ACC112 (cell line): ENCODE measurements around the gene AKAP8L.

Source experiments
- H2AFZ ChIP-seq: fragments of 200-600 bp; sonication (generic); one replicate; pipeline ENCODE4 v1.6.0; 2017; ENCODE audit warnings: antibody characterized with exemption, low read length; ENCODE audit not compliant: unreplicated experiment
- H3K27ac ChIP-seq: fragments of 200-600 bp; sonication (generic); 2 replicates; pipeline ENCODE4 v1.5.1; 2014; ENCODE audit warnings: low read depth, mild to moderate bottlenecking, antibody characterized with exemption, low read length, moderate library complexity
- H3K27me3 ChIP-seq: fragments of 200-600 bp; sonication (generic); 2 replicates; pipeline ENCODE4 v1.6.1; 2014; ENCODE audit warnings: mild to moderate bottlenecking, antibody characterized with exemption, low read length, moderate library complexity, mixed read lengths; ENCODE audit not compliant: insufficient read depth
- H3K36me3 ChIP-seq: fragments of 200-600 bp; sonication (generic); 2 replicates; pipeline ENCODE4 v1.6.1; 2016; ENCODE audit warnings: mild to moderate bottlenecking, antibody characterized with exemption, low read length, moderate library complexity, mixed read lengths; ENCODE audit not compliant: insufficient read depth
- H3K4me1 ChIP-seq: fragments of 200-600 bp; sonication (generic); one replicate; pipeline ENCODE4 v1.6.1; 2016; ENCODE audit warnings: low read length, mixed read lengths; ENCODE audit not compliant: insufficient read depth, unreplicated experiment, control insufficient read depth
- H3K4me3 ChIP-seq: fragments of 200-600 bp; sonication (generic); 2 replicates; pipeline ENCODE4 v1.5.1; 2014; ENCODE audit warnings: mild to moderate bottlenecking, low read depth, low read length
- H3K79me2 ChIP-seq: fragments of 200-600 bp; sonication (generic); one replicate; pipeline ENCODE4 v1.6.0; 2016; ENCODE audit warnings: low read length; ENCODE audit not compliant: control insufficient read depth, unreplicated experiment, insufficient read depth

The AKAP8L gene

DNA sequence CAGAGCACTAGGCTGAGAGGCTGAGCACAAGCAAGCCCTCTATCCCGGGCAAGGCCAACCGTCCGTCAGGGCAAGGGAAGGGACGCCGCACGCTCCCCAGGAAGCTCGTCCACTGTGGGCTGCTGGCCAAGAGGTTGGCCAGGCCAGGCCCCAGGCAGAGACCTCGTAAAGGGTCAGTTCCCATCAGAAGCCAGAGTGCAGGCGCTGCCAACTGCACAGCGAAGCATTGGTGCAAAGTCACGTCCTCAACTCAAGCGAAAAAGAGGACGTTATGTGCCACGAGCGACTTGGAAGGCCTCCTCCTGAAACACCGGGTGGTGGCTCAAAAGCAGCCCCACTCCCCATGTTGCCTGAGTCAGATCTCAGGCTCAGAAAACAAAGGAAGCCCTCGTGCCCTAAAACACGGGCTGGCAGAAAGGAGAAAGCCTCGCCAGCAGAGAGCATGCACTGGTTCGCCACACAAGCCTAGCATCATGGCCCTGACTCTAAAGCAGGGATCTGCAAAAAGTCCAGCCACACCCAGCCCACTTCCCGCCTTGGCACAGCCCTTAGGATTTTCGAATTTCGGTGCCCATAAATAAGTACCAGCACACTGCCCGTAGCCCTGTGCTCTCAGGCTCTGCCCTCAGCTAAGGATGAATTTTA, 43.9 kb downstream of the AKAP8L start:
- Histone ChIP-seq H3K79me2 (peaks cover 63% of the 10 kb centered on the region), H3K27me3 (no peaks in the 10 kb centered on the region), H3K27ac (no peak overlapping the region), H3K4me1 (peaks cover 17% of the 10 kb centered on the region), H3K36me3 (peaks cover 5% of the 10 kb centered on the region; the same call in 1 of the 2 replicates), H3K4me3 (no peak overlapping the region), H2AFZ (no peak overlapping the region)

DNA sequence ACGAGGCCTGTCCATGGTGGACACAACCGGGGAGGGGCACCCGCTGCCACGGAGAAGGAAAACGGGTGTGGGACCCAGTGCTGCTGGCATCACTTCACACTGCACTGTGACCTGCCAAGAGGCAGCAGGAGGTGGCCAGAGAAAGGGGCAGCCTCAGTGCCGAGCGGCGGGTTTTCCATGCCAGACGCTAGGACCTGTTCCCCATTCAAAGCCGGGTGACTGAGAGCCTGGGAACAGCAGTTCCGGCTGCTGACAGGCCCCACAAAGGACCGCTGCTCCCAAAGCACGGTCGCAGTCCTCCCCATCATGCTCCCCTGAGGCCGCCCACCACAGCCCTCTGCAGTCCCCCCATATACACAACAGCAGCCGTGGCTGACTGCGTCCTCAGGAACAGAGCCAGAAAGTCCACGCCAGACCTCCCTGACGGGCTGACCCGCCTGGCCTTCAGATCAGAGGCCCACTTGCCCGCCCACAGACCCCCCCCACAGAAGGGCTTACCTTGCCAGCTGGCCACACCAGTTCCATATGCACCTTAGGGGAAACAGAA, 44.6 kb downstream of the AKAP8L start:
- Histone ChIP-seq H3K79me2 (peaks cover 61% of the 10 kb centered on the region), H3K27ac (no peak overlapping the region), H3K36me3 (peaks cover 6% of the 10 kb centered on the region; the same call in 1 of the 2 replicates), H2AFZ (no peak overlapping the region), H3K27me3 (no peaks in the 10 kb centered on the region), H3K4me1 (peaks cover 17% of the 10 kb centered on the region), H3K4me3 (no peak overlapping the region)

DNA sequence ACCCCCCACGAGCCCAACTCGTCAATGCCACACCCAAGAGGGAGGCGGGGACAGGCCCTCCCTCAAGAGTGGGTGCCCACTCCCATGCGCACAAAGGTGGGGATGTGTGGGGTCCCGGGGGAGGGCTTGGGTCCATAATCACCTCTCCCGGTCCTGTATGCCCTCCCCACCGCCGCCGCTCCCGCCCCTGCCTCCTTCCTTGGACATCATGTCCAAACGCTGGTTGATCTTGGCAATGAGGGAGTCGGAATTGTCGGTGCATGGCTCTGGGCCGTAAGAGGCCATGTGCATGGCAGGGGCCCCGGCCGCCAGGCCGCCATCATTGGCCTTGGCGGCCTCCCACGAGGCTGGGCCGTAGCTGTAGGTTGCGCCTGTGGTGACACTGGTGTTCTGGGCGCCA, 45.1 kb downstream of the AKAP8L start:
- Histone ChIP-seq H3K27ac (no peak overlapping the region), H3K4me1 (peaks cover 17% of the 10 kb centered on the region), H3K36me3 (peaks cover 8% of the 10 kb centered on the region; the same call in 1 of the 2 replicates), H3K4me3 (no peak overlapping the region), H3K79me2 (peaks cover 56% of the 10 kb centered on the region), H3K27me3 (no peaks in the 10 kb centered on the region), H2AFZ (no peak overlapping the region)

DNA sequence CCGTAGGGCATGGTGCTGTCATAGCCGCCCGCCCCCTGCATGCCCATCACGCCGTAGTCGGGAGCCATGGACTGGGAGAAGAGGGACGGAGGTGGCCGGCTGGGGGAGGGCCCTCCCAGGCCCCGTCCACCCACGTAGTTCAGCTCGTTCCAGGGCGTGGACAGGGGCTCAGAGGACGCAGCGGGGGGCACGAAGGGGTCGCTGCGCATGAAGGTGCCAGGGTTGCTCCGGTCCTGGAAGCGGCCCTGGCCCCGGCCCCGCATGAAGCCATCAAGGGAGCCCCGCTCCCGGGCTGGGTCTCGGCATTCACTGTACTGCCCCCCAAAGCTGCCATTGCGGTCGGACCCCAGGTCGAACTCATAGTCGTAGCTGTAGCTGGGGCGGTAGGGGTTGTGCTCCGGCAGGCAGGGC, 45.9 kb downstream of the AKAP8L start:
- Histone ChIP-seq H2AFZ (no peak overlapping the region), H3K27ac (no peak overlapping the region), H3K4me3 (no peak overlapping the region), H3K27me3 (no peaks in the 10 kb centered on the region), H3K79me2 (peaks cover 49% of the 10 kb centered on the region), H3K36me3 (peaks cover 8% of the 10 kb centered on the region; the same call in 1 of the 2 replicates), H3K4me1 (peaks cover 17% of the 10 kb centered on the region)

DNA sequence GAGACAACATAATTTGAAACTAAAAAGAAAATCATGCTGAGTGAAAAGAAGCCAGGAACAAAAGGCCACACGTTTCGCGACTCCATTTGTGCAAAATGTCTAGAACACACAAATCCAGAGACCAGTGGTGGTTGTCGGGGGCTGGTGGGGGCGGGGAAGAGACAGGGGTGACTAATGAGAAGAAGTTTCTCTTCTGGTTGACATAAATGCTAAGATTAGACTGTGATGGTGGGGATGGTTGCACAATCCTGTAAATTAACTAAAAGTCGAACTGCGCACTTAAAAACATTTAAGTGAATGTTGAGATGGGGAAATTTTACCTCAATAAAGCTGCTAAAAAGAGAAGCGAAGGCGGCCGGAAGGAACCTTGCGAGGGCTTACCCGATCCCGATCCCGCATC, 46.3 kb downstream of the AKAP8L start:
- Histone ChIP-seq H2AFZ (no peak overlapping the region), H3K4me3 (no peak overlapping the region), H3K79me2 (peaks cover 45% of the 10 kb centered on the region), H3K27me3 (no peaks in the 10 kb centered on the region), H3K27ac (no peak overlapping the region), H3K36me3 (peaks cover 8% of the 10 kb centered on the region; the same call in 1 of the 2 replicates), H3K4me1 (peaks cover 17% of the 10 kb centered on the region)

DNA sequence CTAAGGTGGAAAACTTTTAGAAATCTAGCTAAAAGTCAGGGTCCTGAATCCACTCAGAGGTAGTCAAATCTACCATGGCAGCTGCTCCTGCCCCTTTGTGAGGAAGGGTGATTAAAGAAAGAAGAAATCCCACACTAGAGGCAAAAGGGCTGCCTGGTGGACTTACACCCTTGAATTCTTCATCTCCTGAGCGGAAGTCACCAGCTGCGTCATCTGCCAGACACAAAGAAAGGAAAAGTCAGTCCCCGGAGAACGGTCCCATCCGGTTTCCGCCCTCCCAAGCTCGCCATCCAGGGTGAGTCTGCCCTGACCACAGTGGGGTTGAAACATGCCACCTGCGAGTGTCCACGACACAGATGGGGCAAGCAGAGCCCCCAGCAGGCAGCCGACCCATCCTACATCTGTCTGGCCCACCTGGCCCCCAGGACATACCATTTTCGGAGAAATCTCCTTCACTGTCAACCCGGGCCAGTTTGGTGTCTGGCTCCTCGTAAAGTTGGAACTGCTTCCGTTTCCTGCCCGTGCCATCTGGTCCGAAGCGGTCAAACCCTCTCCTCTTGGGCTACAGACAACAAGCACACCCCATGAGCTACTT, 46.9 kb downstream of the AKAP8L start:
- Histone ChIP-seq H3K27ac (no peak overlapping the region), H3K36me3 (peaks cover 8% of the 10 kb centered on the region; the same call in 1 of the 2 replicates), H3K79me2 (peaks cover 40% of the 10 kb centered on the region), H2AFZ (no peak overlapping the region), H3K27me3 (no peaks in the 10 kb centered on the region), H3K4me1 (peaks cover 12% of the 10 kb centered on the region), H3K4me3 (no peak overlapping the region)

DNA sequence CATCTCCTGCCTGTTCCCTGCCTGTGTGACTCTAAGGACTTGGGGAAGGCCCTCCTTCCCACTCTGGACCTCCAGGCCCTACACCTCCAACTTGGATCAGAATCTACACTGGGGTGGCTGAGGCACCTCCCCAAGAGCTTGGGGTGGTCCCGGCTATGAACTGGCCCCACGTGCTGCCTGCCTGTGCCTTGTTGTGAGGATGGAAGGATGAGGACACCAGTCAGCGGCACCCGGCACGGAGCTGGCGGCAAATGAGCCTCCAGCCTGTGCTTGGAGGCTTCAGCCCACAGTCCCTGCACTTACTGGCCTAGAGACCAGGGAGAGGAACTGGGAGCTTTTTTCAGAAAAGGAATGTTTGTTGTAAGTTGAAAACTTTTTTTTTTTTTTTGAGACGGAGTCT, 47.7 kb downstream of the AKAP8L start:
- peaks cover 8% of the 10 kb centered on the region; the same call in 1 of the 2 replicates for H3K36me3 ChIP-seq
- H2AFZ ChIP-seq, result no peak overlapping the region
- peaks cover 6% of the 10 kb centered on the region for H3K4me1 ChIP-seq
- peaks cover 32% of the 10 kb centered on the region for H3K79me2 ChIP-seq
- H3K27ac ChIP-seq, result no peak overlapping the region
- no peak overlapping the region for H3K4me3 ChIP-seq
- no peaks in the 10 kb centered on the region for H3K27me3 ChIP-seq

DNA sequence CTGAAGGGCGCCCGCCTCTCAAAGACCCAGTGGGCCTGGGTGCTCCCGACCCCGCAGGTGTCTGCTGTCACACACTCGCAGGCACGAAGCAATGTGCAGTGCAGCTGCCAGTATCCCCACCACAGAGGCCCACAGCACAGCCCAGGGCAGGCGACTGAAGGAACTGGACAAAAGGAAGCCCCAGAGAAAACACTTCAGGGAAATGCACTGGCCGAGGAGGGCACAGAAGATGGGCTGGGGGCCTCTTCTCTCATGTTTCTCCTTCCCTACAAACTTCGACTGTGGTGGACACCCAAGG, 49.2 kb downstream of the AKAP8L start:
- Histone ChIP-seq H3K79me2 (peaks cover 18% of the 10 kb centered on the region), H3K27me3 (no peaks in the 10 kb centered on the region), H3K27ac (no peak overlapping the region), H2AFZ (no peak overlapping the region), H3K36me3 (peaks cover 8% of the 10 kb centered on the region; the same call in 1 of the 2 replicates), H3K4me3 (no peak overlapping the region), H3K4me1 (no peaks in the 10 kb centered on the region)

DNA sequence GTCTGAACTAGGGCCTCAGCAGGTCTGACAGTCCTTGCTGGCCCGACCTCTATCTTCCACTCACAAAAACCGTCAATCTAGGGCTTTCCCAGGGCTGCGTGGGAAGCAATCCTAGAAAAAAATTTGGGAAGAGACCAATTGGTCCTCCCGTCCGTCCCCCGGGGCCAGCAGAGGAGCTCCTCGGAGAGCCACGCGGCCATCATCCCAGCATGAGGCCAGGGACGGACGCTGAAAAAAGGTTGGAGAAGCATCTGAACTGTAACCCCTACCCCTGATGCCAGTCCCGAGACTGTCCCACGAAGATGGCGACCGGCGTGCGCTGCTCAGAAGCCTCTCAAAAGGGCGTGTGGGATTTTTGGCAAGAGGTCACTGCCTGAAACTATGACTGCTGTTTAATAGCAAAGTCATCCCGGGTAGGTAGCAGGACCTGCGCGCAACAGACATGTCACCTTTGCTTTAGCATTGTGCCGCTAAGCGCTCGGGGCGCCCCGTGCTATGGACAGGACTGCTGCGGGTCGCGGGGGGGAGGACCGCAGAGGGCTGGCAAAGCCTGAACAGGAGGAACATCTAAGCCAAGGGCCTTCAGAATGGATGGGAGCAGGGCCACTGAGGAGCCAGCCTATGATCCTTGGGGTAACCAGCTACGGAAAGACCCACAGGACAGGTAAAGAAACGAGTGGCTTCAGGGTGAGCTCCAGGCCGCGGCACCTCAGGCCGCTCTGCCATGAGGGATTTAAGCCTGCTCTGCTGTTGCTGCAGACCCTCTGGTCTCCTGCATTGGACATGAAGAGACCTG, 49.8 kb downstream of the AKAP8L start:
- Histone ChIP-seq H3K27me3 (no peaks in the 10 kb centered on the region), H3K27ac (no peak overlapping the region), H2AFZ (no peak overlapping the region), H3K79me2 (peaks cover 12% of the 10 kb centered on the region), H3K4me3 (no peak overlapping the region), H3K4me1 (no peaks in the 10 kb centered on the region), H3K36me3 (peaks cover 8% of the 10 kb centered on the region; the same call in 1 of the 2 replicates)

DNA sequence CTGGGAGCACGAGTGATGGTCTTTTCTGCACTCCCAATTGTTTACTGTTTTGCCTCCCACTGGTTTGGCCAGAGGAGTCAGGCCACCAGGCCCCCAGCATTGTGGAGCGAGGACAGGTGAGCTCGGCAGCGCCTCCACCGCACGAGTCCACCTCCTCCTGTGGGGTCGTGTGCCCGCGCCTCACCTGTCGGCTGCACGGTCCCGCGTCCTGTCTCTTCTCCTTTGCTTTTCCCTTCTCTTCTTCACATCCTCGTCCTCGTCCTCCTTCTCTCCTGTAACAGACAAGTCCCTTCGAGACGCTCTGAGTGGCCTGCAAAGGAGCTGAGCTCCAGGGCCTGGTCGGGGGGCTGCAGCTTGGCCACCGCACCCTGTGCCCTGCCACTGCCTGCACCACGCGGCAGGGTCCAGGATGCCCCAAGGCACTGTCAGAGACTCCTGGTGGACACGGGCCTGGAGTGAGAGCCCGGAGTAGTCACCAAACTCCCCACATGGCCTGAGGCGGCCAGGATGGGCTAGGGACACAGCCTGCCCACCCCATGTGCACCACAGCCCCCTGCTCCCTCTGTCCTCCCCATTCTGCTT, 50.6 kb downstream of the AKAP8L start:
- no peaks in the 10 kb centered on the region for H3K27me3 ChIP-seq
- no peak overlapping the region for H3K4me3 ChIP-seq
- no peak overlapping the region for H3K27ac ChIP-seq
- no peaks in the 10 kb centered on the region for H3K4me1 ChIP-seq
- H3K36me3 ChIP-seq, result peaks cover 8% of the 10 kb centered on the region; the same call in 1 of the 2 replicates
- H3K79me2 ChIP-seq, result peaks cover 4% of the 10 kb centered on the region
- no peak overlapping the region for H2AFZ ChIP-seq
